ENCODE data around the gene CDYL2. TPM values are rescaled to one million over a fixed set of nuclear protein-coding genes. Genes with fewer than 3 reads are reported as not detected.

The CDYL2 gene
- total RNA-seq, 1 donor from 2014 or later = 26.5 TPM

DNA sequence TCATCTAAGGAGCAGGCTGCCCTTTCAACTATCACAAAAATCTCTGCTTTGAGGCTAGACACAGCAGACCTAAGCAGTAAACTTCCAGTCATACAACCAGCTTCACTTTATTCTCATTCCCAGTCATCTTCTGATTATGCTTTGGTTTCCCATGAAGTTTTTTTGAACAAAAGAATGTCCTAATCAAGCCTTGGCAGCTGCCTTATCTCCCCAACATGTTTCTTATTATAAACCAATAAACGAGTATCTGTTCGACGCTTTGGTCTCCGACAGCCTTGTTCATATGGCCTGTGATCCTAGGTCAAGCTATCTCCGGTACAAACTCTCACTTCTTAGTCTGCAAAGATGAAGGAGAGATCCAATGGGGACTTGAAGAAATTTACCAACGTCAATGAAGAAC is 47.4 kb upstream of the CDYL2 start:
- Histone ChIP-seq H3K4me1 (ENCODE audit: insufficient read depth, low read length) (no peaks in the 10 kb centered on the region), H3K4me2 (ENCODE audit: low read length) (no peak overlapping the region), H2AFZ (ENCODE audit: low read depth, low read length) (no peak overlapping the region), H3K27me3 (ENCODE audit: insufficient read depth, low read length) (no peaks in the 10 kb centered on the region), H4K20me1 (ENCODE audit: insufficient read depth, low read length) (no peaks in the 10 kb centered on the region), H3K27ac (ENCODE audit: low read depth, low read length) (no peak overlapping the region), H3K9me3 (ENCODE audit: insufficient read depth, low read depth, low read length) (no peaks in the 10 kb centered on the region), H3K36me3 (ENCODE audit: insufficient read depth, low read length) (no peaks in the 10 kb centered on the region), H3K79me2 (ENCODE audit: insufficient read depth, low read length) (no peaks in the 10 kb centered on the region), H3K9ac (ENCODE audit: low read length) (no peak overlapping the region), H3K4me3 (ENCODE audit: insufficient read depth, low read depth, low read length) (no peak overlapping the region)
- DNase-seq (ENCODE audit: low read depth) = no peak
- no peaks in the 10 kb centered on the region for H3K4me1 Mint-ChIP-seq (ENCODE audit: low read depth, unreplicated experiment)
- no peak for TF ChIP-seq EZH2 (IDR thresholded peaks at IDR 0.05; ENCODE audit: insufficient read depth, low read length)
- TF ChIP-seq, protein P1, sequence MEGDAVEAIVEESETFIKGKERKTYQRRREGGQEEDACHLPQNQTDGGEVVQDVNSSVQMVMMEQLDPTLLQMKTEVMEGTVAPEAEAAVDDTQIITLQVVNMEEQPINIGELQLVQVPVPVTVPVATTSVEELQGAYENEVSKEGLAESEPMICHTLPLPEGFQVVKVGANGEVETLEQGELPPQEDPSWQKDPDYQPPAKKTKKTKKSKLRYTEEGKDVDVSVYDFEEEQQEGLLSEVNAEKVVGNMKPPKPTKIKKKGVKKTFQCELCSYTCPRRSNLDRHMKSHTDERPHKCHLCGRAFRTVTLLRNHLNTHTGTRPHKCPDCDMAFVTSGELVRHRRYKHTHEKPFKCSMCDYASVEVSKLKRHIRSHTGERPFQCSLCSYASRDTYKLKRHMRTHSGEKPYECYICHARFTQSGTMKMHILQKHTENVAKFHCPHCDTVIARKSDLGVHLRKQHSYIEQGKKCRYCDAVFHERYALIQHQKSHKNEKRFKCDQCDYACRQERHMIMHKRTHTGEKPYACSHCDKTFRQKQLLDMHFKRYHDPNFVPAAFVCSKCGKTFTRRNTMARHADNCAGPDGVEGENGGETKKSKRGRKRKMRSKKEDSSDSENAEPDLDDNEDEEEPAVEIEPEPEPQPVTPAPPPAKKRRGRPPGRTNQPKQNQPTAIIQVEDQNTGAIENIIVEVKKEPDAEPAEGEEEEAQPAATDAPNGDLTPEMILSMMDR (IDR thresholded peaks at IDR 0.05; ENCODE audit: insufficient read depth, low read depth, low read length) = no peak
- no peak overlapping the region for H3K4me3 Mint-ChIP-seq (ENCODE audit: unreplicated experiment)
- H3K27ac Mint-ChIP-seq (ENCODE audit: unreplicated experiment) = no peak overlapping the region
- H3K27me3 Mint-ChIP-seq (ENCODE audit: low read depth, unreplicated experiment) = peaks cover 4% of the 10 kb centered on the region
- no peak for FAIRE-seq
- no peaks in the 10 kb centered on the region for H3K36me3 Mint-ChIP-seq (ENCODE audit: low read depth, unreplicated experiment)
- H3K9me3 Mint-ChIP-seq (ENCODE audit: unreplicated experiment) = peaks cover 3% of the 10 kb centered on the region

- Mint-ChIP-seq H3K4me3 (ENCODE audit: unreplicated experiment) (no peak overlapping the region), H3K4me1 (ENCODE audit: low read depth, unreplicated experiment) (no peaks in the 10 kb centered on the region), H3K27ac (ENCODE audit: unreplicated experiment) (no peak overlapping the region), H3K36me3 (ENCODE audit: low read depth, unreplicated experiment) (no peaks in the 10 kb centered on the region), H3K9me3 (ENCODE audit: unreplicated experiment) (peaks cover 3% of the 10 kb centered on the region), H3K27me3 (ENCODE audit: low read depth, unreplicated experiment) (peaks cover 4% of the 10 kb centered on the region)
- Histone ChIP-seq H3K9ac (ENCODE audit: low read length) (no peak overlapping the region), H3K9me3 (ENCODE audit: insufficient read depth, low read depth, low read length) (no peaks in the 10 kb centered on the region), H3K79me2 (ENCODE audit: insufficient read depth, low read length) (no peaks in the 10 kb centered on the region), H3K4me3 (ENCODE audit: insufficient read depth, low read depth, low read length) (no peak overlapping the region), H4K20me1 (ENCODE audit: insufficient read depth, low read length) (no peaks in the 10 kb centered on the region), H3K27me3 (ENCODE audit: insufficient read depth, low read length) (no peaks in the 10 kb centered on the region), H3K27ac (ENCODE audit: low read depth, low read length) (no peak overlapping the region), H3K4me2 (ENCODE audit: low read length) (no peak overlapping the region), H3K36me3 (ENCODE audit: insufficient read depth, low read length) (no peaks in the 10 kb centered on the region), H2AFZ (ENCODE audit: low read depth, low read length) (no peak overlapping the region), H3K4me1 (ENCODE audit: insufficient read depth, low read length) (no peaks in the 10 kb centered on the region)
- DNase-seq (ENCODE audit: low read depth) (no peak), FAIRE-seq (no peak)
- no peak for TF ChIP-seq EZH2 (IDR thresholded peaks at IDR 0.05; ENCODE audit: insufficient read depth, low read length)
- TF ChIP-seq, protein P1 (IDR thresholded peaks at IDR 0.05; ENCODE audit: insufficient read depth, low read depth, low read length) = no peak
Measured at GRCh38 chr16:80850757-80851156, 46.4 kb upstream of the CDYL2 start.

GRCh38 chr16:80848862-80849261 is 44.5 kb upstream of the CDYL2 start:
- Histone ChIP-seq H3K9ac (ENCODE audit: low read length) (no peak overlapping the region), H3K36me3 (ENCODE audit: insufficient read depth, low read length) (no peaks in the 10 kb centered on the region), H3K9me3 (ENCODE audit: insufficient read depth, low read depth, low read length) (no peaks in the 10 kb centered on the region), H2AFZ (ENCODE audit: low read depth, low read length) (no peak overlapping the region), H3K79me2 (ENCODE audit: insufficient read depth, low read length) (no peaks in the 10 kb centered on the region), H3K27me3 (ENCODE audit: insufficient read depth, low read length) (no peaks in the 10 kb centered on the region), H3K4me3 (ENCODE audit: insufficient read depth, low read depth, low read length) (no peak overlapping the region), H4K20me1 (ENCODE audit: insufficient read depth, low read length) (no peaks in the 10 kb centered on the region), H3K27ac (ENCODE audit: low read depth, low read length) (no peak overlapping the region), H3K4me1 (ENCODE audit: insufficient read depth, low read length) (no peaks in the 10 kb centered on the region), H3K4me2 (ENCODE audit: low read length) (no peak overlapping the region)
- TF ChIP-seq EZH2 (IDR thresholded peaks at IDR 0.05; ENCODE audit: insufficient read depth, low read length) = no peak
- TF ChIP-seq, protein P1 (IDR thresholded peaks at IDR 0.05; ENCODE audit: insufficient read depth, low read depth, low read length) = no peak
- FAIRE-seq (no peak), DNase-seq (ENCODE audit: low read depth) (no peak)
- Mint-ChIP-seq H3K9me3 (ENCODE audit: unreplicated experiment) (peaks cover 8% of the 10 kb centered on the region), H3K27ac (ENCODE audit: unreplicated experiment) (no peak overlapping the region), H3K27me3 (ENCODE audit: low read depth, unreplicated experiment) (peaks cover 4% of the 10 kb centered on the region), H3K36me3 (ENCODE audit: low read depth, unreplicated experiment) (no peaks in the 10 kb centered on the region), H3K4me1 (ENCODE audit: low read depth, unreplicated experiment) (no peaks in the 10 kb centered on the region), H3K4me3 (ENCODE audit: unreplicated experiment) (no peak overlapping the region)
